ENCODE results near the gene BRIP1. TPM values are rescaled to one million over a fixed set of nuclear protein-coding genes. Genes with fewer than 3 reads are reported as not detected.
"Not testable (repeated sequence)": the region's sequence is repeated elsewhere in the genome, so short reads cannot be mapped to it uniquely, and the experiment has no call there.

Gene BRIP1
- total RNA-seq, 3 donors from 2014 or later (not counting 1 experiment from before 2014, with no cell fraction given) = 2.7 to 3.7 (median 2.9) TPM

- H3K27me3 Mint-ChIP-seq (ENCODE audit: low read depth in 2 of 2) = no peaks in the 10 kb centered on the region
Observed at GRCh38 chr17:61732169-61732568, 131.2 kb downstream of the BRIP1 start.

GRCh38 chr17:61731330-61731729 lies 132.0 kb downstream of the BRIP1 start:
- H3K9me3 Mint-ChIP-seq = no peaks in the 10 kb centered on the region
- H3K36me3 Mint-ChIP-seq = no peaks in the 10 kb centered on the region
- Histone ChIP-seq H3K4me3 (ENCODE audit: low read length) (no peak overlapping the region), H3K9me3 (ENCODE audit: control insufficient read depth, insufficient read depth, low read length) (no peaks in the 10 kb centered on the region), H3K4me1 (ENCODE audit: control insufficient read depth, insufficient read depth, low read length) (no peaks in the 10 kb centered on the region), H3K27ac (ENCODE audit: low read length) (no peak overlapping the region), H3K36me3 (ENCODE audit: control insufficient read depth, insufficient read depth, low read length) (no peaks in the 10 kb centered on the region), H3K27me3 (ENCODE audit: control insufficient read depth, insufficient read depth, low read length) (no peaks in the 10 kb centered on the region)
- DNase-seq (no peak), ATAC-seq (no peak)
- H3K27me3 Mint-ChIP-seq (ENCODE audit: low read depth in 2 of 2) = no peaks in the 10 kb centered on the region
- peaks cover 0 to 7% of the 10 kb centered on the region in 2 donors for H3K4me1 Mint-ChIP-seq
- TF ChIP-seq, protein P1, sequence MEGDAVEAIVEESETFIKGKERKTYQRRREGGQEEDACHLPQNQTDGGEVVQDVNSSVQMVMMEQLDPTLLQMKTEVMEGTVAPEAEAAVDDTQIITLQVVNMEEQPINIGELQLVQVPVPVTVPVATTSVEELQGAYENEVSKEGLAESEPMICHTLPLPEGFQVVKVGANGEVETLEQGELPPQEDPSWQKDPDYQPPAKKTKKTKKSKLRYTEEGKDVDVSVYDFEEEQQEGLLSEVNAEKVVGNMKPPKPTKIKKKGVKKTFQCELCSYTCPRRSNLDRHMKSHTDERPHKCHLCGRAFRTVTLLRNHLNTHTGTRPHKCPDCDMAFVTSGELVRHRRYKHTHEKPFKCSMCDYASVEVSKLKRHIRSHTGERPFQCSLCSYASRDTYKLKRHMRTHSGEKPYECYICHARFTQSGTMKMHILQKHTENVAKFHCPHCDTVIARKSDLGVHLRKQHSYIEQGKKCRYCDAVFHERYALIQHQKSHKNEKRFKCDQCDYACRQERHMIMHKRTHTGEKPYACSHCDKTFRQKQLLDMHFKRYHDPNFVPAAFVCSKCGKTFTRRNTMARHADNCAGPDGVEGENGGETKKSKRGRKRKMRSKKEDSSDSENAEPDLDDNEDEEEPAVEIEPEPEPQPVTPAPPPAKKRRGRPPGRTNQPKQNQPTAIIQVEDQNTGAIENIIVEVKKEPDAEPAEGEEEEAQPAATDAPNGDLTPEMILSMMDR (IDR thresholded peaks at IDR 0.05) = no peak
- no peak overlapping the region for H3K4me3 Mint-ChIP-seq
- intact Hi-C loops (cut with micrococcal nuclease) = no loop called here
- no peak overlapping the region for H3K27ac Mint-ChIP-seq

More at GRCh38 chr17:61732169-61732568, 131.2 kb downstream of the BRIP1 start:
- no peaks in the 10 kb centered on the region for H3K36me3 ChIP-seq (ENCODE audit: control insufficient read depth, insufficient read depth, low read length)
- H3K27ac Mint-ChIP-seq = no peak overlapping the region
- no peak for DNase-seq
- peaks cover 7% of the 10 kb centered on the region for H3K36me3 Mint-ChIP-seq
- no peak overlapping the region for H3K4me3 ChIP-seq (ENCODE audit: low read length)
- H3K4me3 Mint-ChIP-seq = no peak overlapping the region
- no peak overlapping the region for H3K27ac ChIP-seq (ENCODE audit: low read length)
- intact Hi-C loops (cut with micrococcal nuclease) = no loop called here
- no peaks in the 10 kb centered on the region for H3K27me3 ChIP-seq (ENCODE audit: control insufficient read depth, insufficient read depth, low read length)
- H3K4me1 ChIP-seq (ENCODE audit: control insufficient read depth, insufficient read depth, low read length) = no peaks in the 10 kb centered on the region
- H3K9me3 Mint-ChIP-seq = no peaks in the 10 kb centered on the region
- 91% methylated on average over 3 of the region's 3 CpGs for WGBS (ENCODE audit: insufficient coverage)
- TF ChIP-seq, protein P1 (IDR thresholded peaks at IDR 0.05) = no peak
- H3K4me1 Mint-ChIP-seq = peaks cover 0 to 7% of the 10 kb centered on the region in 2 donors
- no peak for ATAC-seq
- H3K9me3 ChIP-seq (ENCODE audit: control insufficient read depth, insufficient read depth, low read length) = no peaks in the 10 kb centered on the region

DNA sequence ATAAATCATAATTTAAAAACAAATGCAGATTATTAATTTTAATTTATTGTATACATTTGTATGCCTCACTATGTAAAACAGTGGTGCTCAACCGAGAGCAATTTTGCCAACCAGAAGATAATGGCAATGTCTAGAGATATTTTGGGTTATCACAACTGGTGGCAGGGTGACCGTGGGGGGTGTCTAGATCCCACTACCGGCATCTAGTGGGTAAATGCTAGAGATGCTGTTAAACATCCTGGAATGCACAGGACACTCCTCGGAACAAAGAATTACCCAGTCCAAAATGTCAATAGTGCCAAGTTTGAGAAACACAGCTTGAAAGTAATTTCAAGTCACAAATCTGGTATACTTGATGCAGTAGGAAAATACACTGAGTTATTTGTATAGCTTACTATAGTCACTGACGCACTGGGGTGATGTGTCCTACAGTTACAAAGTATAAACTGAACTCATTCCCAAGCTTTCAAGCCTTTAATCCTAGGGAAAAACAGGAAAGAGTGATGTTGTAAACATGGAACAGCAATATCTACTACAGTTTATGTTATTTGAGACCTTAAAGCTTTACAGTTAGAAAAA lies 133.5 kb downstream of the BRIP1 start:
- no peaks in the 10 kb centered on the region for H3K27me3 Mint-ChIP-seq (ENCODE audit: low read depth in 2 of 2)
- WGBS (ENCODE audit: insufficient coverage) = 98% methylated on average over 4 of the region's 5 CpGs
- TF ChIP-seq, protein P1 (IDR thresholded peaks at IDR 0.05) = no peak
- no peak overlapping the region for H3K4me3 Mint-ChIP-seq
- intact Hi-C loops (cut with micrococcal nuclease) = no loop called here
- Histone ChIP-seq H3K4me1 (ENCODE audit: control insufficient read depth, insufficient read depth, low read length) (no peaks in the 10 kb centered on the region), H3K27me3 (ENCODE audit: control insufficient read depth, insufficient read depth, low read length) (no peaks in the 10 kb centered on the region), H3K36me3 (ENCODE audit: control insufficient read depth, insufficient read depth, low read length) (no peaks in the 10 kb centered on the region), H3K9me3 (ENCODE audit: control insufficient read depth, insufficient read depth, low read length) (no peaks in the 10 kb centered on the region), H3K27ac (ENCODE audit: low read length) (no peak overlapping the region), H3K4me3 (ENCODE audit: low read length) (no peak overlapping the region)
- ATAC-seq (no peak), DNase-seq (no peak)
- H3K9me3 Mint-ChIP-seq = no peaks in the 10 kb centered on the region
- no peaks in the 10 kb centered on the region for H3K36me3 Mint-ChIP-seq
- no peak overlapping the region for H3K27ac Mint-ChIP-seq
- H3K4me1 Mint-ChIP-seq = peaks cover 0 to 7% of the 10 kb centered on the region in 2 donors

GRCh38 chr17:61728297-61728836 lies 135.0 kb downstream of the BRIP1 start:
- 93% methylated on average over 3 of the region's 3 CpGs for WGBS (ENCODE audit: insufficient coverage)
- TF ChIP-seq, protein P1 (IDR thresholded peaks at IDR 0.05) = no peak
- Mint-ChIP-seq H3K36me3 (no peaks in the 10 kb centered on the region), H3K27me3 (ENCODE audit: low read depth in 2 of 2) (no peaks in the 10 kb centered on the region), H3K9me3 (no peaks in the 10 kb centered on the region), H3K4me3 (no peak overlapping the region), H3K27ac (no peak overlapping the region), H3K4me1 (peaks cover 0 to 7% of the 10 kb centered on the region in 2 donors)
- Histone ChIP-seq H3K36me3 (ENCODE audit: control insufficient read depth, insufficient read depth, low read length) (no peaks in the 10 kb centered on the region), H3K4me3 (ENCODE audit: low read length) (no peak overlapping the region), H3K4me1 (ENCODE audit: control insufficient read depth, insufficient read depth, low read length) (no peaks in the 10 kb centered on the region), H3K9me3 (ENCODE audit: control insufficient read depth, insufficient read depth, low read length) (no peaks in the 10 kb centered on the region), H3K27me3 (ENCODE audit: control insufficient read depth, insufficient read depth, low read length) (no peaks in the 10 kb centered on the region), H3K27ac (ENCODE audit: low read length) (no peak overlapping the region)
- ATAC-seq = no peak
- no peak for DNase-seq
- intact Hi-C loops (cut with micrococcal nuclease) = no loop called here

GRCh38 chr17:61727798-61728197 lies 135.5 kb downstream of the BRIP1 start:
- H3K4me1 ChIP-seq (ENCODE audit: control insufficient read depth, insufficient read depth, low read length); H3K4me3 ChIP-seq (ENCODE audit: low read length); DNase-seq; H3K27ac Mint-ChIP-seq; H3K4me3 Mint-ChIP-seq; ATAC-seq; H3K27me3 Mint-ChIP-seq (ENCODE audit: low read depth in 2 of 2); H3K9me3 Mint-ChIP-seq; H3K9me3 ChIP-seq (ENCODE audit: control insufficient read depth, insufficient read depth, low read length); H3K4me1 Mint-ChIP-seq; H3K36me3 ChIP-seq (ENCODE audit: control insufficient read depth, insufficient read depth, low read length); H3K27me3 ChIP-seq (ENCODE audit: control insufficient read depth, insufficient read depth, low read length); H3K36me3 Mint-ChIP-seq; intact Hi-C loops (cut with micrococcal nuclease); H3K27ac ChIP-seq (ENCODE audit: low read length): not testable (repeated sequence)
- 100% methylated on average over 5 of the region's 8 CpGs for WGBS (ENCODE audit: insufficient coverage)
